Right ventricle myocardium superior (tissue), 1 donor: ENCODE data around the gene CALHM1. TPM values are rescaled to one million over a fixed set of nuclear protein-coding genes. Genes with fewer than 3 reads are reported as not detected.
"Not testable (repeated sequence)": the region's sequence is repeated elsewhere in the genome, so short reads cannot be mapped to it uniquely, and the experiment has no call there.

Source experiments
- ATAC-seq: fragments of 200-7000 bp; cut with Tn5 transposase; one replicate; pipeline ENCODE4 v1.9.1; 2020; ENCODE audit warnings: mild to moderate bottlenecking; ENCODE audit not compliant: poor library complexity
- DNase-seq: peaks from one replicate; pipeline ENCODE4 v3.0.0-alpha.2; 2020
- intact Hi-C: fragments of 100-400 bp; cut with DNase I; formaldehyde crosslinking; loops from one replicate; pipeline ENCODE4 v1.11.2; 2022
- total RNA-seq: library from RNA; stranded (reverse); fragmentation: NEBNext Ultra II Directional; extraction: Animal tissue kit (Norgen Biotek cat#: 25700); gene quantifications from one replicate; pipeline ENCODE4 v1.2.1, GENCODE V29; 2021
- donor health status: DM: no; HTN: yes; CAD: no; lungs with severe emphysema.

CALHM1 gene
- total RNA-seq, 1 donor from 2014 or later = not detected

- intact Hi-C loops = no loop called here
- no peak for DNase-seq
- no peak for ATAC-seq
These were observed 14.2 kb downstream of the CALHM1 start for GRCh38 chr10:103444478-103444877.

DNA sequence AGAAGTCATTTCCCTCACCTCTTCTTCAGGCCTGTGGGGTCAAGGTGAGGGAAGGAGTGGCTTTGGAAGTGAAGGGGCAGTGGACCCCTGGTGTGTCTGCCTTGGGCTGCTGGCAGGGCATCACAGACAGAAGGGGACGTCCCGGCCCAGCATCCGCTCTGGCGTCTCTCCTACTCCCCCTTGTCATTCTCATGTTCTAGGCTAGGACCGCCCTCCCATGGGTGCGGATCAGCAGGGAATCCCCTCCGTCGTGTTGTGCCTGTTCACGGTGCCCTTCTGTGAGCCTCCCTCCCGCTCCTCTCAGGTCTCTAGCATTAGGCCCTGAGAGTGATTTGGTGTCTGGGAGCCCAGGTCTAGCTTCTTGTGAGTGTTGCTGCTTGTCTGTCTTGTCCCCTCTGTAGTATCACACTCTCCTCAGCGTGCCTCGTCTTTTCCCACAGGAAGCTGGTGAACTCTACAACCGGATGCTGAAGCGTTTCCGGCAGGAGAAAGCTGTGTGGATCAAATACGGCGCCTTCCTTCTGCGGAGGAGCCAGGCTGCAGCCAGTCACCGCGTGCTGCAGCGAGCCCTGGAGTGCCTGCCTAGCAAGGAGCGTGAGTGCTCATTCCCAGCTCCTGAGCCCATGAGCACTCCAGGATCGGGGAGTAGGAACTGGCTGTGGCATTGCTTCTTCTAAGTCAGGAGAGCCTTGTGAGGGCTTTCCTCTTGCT, 15.1 kb downstream of the CALHM1 start:
- intact Hi-C loops = no loop called here
- DNase-seq (no peak), ATAC-seq (no peak)

DNA sequence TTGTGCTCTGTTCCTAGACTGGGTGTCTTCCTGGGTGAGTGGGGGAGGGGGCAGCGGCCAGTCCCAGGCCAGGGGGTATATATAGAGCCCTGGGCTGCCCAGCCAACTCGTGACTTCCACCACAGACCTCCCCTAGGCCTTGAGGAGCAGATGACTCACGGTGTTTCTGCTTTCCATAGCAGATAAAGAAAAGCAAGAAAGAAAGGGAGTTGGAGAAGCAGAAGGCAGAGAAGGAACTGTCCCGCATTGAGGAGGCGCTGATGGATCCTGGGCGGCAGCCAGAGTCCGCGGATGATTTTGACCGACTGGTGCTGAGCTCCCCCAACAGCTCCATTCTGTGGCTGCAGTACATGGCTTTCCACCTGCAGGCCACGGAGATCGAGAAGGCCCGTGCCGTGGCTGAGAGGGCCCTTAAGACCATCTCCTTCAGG, 16.7 kb downstream of the CALHM1 start:
- DNase-seq (peak; percentile 73), ATAC-seq (peak; percentile 25)
- intact Hi-C loops = no loop called here

DNA sequence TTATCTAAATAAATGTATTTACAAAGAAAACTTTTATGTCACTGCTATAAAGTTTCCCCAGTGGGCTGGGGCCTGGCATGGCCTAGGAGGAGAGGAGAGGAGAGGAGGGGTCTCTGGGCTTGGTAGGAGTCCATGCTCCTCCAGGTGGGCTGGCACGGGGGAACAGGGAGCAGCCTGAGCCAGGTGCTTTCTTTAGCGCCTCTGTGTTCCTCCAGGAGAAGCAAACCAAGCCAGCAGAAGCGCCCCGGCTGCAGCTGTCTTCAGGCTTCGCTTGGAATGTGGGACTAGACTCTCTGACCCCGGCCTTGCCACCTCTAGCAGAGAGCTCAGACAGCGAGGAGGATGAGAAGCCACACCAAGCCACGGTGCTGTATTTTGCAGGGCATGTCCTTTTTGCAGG, 17.1 kb downstream of the CALHM1 start:
- DNase-seq (no peak), ATAC-seq (no peak)
- intact Hi-C loops = no loop called here

GRCh38 chr10:103441206-103441605, 17.5 kb downstream of the CALHM1 start:
- intact Hi-C loops = no loop called here
- no peak for DNase-seq
- ATAC-seq = no peak

GRCh38 chr10:103440416-103440815, 18.3 kb downstream of the CALHM1 start:
- intact Hi-C loops = no loop called here
- no peak for ATAC-seq
- DNase-seq = no peak

- intact Hi-C loops = no loop called here
- ATAC-seq (no peak), DNase-seq (no peak)
These were observed 18.9 kb downstream of the CALHM1 start for GRCh38 chr10:103439776-103440175.

DNA sequence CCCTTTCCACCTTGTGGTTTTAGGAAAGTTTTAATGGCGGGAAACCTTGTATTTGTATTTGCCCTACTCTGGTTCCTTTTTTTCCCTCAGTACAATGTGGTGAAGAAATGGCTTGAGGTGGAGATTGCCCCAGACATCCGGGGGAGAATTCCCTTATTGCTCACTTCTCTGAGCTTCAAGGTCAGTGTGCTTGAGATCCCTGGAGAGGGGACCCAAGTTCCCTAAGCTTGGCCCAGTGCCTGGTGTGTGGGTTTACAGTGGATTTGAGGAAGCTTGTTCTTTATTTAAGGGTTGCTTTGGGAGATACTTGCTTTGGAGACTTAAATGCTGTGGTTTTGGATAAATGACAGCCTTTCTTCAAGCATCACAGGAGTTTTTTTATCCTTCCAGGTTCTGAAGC, 24.8 kb downstream of the CALHM1 start:
- intact Hi-C loops = no loop called here
- peak; percentile 39 for ATAC-seq
- DNase-seq = peak; percentile 71

DNA sequence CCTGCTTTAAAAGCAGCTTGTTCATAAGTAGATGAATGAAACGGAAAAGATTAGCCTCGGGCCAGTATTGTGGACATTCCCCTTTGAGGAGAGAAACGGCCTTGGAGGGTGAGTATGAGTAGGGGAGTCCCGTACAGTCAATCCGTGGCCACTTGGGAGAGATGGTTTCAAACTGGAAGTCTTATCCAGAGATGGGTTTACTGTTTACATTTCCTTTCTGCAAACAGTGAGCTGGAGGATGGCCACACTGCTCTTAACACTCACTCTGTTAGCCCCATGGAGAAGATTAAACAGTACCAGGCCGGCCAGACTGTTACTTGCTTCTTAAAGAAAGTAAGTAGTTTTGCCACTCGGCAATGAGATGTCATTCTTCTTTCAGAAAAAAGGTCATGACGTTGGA, 26.8 kb downstream of the CALHM1 start:
- intact Hi-C loops = no loop called here
- DNase-seq = no peak

GRCh38 chr10:103429647-103430046, 29.1 kb downstream of the CALHM1 start:
- intact Hi-C loops = no loop called here
- ATAC-seq = no peak

More for the DNA sequence above, 26.8 kb downstream of the CALHM1 start:
- no peak for ATAC-seq

DNA sequence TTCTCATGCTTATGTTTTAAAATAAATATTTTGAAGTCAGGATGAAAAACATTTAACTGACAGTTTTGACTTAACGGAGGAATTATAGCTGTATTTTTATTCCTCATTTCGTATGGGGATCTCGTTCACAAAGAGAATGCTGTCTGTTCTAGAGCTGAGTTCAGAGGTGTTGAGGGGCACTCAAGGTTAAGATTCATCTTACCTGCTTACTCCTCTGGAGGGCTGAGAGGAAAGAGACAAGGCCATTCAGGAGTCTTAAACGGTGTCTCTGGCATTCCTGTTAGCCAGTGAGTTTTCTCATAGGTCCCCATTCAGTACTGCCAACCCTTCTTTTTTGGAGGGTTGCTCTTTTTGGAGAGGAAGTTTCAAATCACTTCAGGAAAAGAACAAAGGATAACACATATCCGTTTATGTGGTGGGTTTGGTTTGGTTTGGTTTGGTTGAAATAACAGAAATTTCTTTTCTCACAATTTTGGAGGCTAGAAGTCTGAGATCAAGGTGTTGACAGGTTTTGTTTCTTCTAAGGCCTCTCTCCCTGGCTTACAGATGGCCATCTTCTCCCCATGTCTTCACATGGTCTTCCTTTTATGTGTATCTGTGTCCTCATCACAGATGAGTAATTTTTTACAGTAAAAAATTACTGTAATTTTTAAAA, 29.6 kb downstream of the CALHM1 start:
- intact Hi-C loops = no loop called here
- ATAC-seq = no peak
- no peak for DNase-seq

More at GRCh38 chr10:103429647-103430046, 29.1 kb downstream of the CALHM1 start:
- DNase-seq = no peak

GRCh38 chr10:103427866-103428265, 30.8 kb downstream of the CALHM1 start:
- DNase-seq (no peak), ATAC-seq (no peak)
- intact Hi-C loops = no loop called here

DNA sequence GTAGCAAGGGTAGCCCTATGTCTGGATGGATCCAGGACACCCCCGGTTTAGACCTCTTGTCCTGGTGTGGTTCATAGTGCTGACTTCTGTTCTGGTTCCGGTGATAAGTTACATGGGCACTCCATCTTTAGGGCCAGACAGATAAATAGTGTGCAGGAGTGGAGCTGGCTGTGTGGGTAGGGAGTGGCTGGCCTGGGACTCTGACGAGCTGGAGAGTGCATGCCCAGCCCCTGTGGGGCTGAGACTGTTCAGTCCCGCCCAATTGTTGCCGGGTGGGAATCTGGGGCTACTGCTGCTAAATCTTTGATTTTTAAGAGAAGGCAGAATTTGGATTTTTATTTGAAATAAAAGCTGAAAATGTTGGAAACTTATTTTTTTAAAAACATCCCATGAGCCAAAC, 35.0 kb downstream of the CALHM1 start:
- ATAC-seq = no peak
- no peak for DNase-seq
- intact Hi-C loops = no loop called here

DNA sequence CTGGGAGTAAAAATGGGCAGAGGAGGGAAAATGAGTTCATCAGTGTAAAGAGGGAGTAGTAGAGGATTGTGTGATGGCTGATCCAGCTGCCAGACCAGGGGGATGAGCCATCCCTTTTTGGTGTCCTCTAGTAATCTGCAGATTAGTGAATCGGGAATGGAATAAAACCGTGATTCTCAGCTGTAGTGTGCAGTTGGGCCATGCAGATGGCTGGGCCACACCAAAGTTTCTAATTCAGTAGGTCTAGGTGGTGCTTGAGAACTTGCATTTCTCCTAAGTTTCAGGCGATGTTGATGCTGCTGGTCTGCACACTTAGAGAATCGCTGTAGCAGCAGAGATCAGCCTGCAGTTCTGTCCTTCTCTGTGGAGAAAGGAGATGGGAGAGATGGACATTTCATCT, 39.6 kb downstream of the CALHM1 start:
- no peak for ATAC-seq
- no peak for DNase-seq
- intact Hi-C loops = no loop called here

DNA sequence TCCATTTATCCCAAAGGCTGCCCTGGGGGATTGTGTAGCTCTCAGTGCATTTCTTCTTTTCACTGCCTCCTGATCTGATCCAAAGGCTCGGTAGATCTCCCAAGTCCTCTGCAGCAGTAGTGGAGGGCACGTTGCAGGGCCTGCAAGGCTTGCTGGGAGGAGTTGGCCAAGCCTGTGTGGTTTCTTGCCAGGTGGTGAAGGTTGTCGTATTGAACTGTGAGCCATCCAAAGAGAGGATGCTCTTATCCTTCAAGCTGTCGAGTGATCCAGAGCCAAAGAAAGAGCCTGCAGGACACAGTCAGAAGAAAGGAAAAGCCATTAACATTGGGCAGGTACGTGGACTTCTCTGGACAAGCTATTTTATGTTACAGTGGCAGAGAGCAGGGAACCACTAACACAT, 41.1 kb downstream of the CALHM1 start:
- ATAC-seq = no peak

DNA sequence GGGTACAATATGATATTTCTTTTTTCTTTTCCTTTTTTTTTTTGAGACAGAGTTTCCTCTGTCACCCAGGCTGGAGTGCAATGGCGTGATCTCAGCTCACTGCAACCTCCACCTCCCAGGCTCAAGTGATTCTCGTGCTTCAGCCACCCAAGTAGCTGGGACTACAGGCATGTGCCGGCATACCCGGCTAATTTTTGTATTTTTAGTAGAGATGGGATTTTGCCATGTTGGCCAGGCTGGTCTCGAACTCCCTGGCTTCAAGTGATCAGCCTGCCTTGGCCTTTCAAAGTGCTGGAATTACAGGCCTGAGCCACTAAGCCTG, 41.6 kb downstream of the CALHM1 start:
- intact Hi-C loops = loop anchor here (2.0 kb wide), 1 partner anchor 68 kb away; no protein-coding TSS in a partner anchor
- ATAC-seq, DNase-seq: not testable (repeated sequence)

More for the DNA sequence above, 41.1 kb downstream of the CALHM1 start:
- DNase-seq = no peak
- intact Hi-C loops = loop anchor here (2.0 kb wide), 1 partner anchor 67 kb away; no protein-coding TSS in a partner anchor

- intact Hi-C loops = loop anchor here (2.0 kb wide), 1 partner anchor 68 kb away; no protein-coding TSS in a partner anchor
- ATAC-seq = peak; percentile 65
- DNase-seq = no peak
These were observed 42.1 kb downstream of the CALHM1 start for GRCh38 chr10:103416436-103417147.

GRCh38 chr10:103415581-103415980, 43.1 kb downstream of the CALHM1 start:
- intact Hi-C loops = no loop called here
- ATAC-seq = no peak
- no peak for DNase-seq

- intact Hi-C loops = no loop called here
- DNase-seq (no peak), ATAC-seq (no peak)
These were observed 45.1 kb downstream of the CALHM1 start for GRCh38 chr10:103413564-103413963.
